ENCODE measurements around the gene SAMD11.

SAMD11 gene

DNA sequence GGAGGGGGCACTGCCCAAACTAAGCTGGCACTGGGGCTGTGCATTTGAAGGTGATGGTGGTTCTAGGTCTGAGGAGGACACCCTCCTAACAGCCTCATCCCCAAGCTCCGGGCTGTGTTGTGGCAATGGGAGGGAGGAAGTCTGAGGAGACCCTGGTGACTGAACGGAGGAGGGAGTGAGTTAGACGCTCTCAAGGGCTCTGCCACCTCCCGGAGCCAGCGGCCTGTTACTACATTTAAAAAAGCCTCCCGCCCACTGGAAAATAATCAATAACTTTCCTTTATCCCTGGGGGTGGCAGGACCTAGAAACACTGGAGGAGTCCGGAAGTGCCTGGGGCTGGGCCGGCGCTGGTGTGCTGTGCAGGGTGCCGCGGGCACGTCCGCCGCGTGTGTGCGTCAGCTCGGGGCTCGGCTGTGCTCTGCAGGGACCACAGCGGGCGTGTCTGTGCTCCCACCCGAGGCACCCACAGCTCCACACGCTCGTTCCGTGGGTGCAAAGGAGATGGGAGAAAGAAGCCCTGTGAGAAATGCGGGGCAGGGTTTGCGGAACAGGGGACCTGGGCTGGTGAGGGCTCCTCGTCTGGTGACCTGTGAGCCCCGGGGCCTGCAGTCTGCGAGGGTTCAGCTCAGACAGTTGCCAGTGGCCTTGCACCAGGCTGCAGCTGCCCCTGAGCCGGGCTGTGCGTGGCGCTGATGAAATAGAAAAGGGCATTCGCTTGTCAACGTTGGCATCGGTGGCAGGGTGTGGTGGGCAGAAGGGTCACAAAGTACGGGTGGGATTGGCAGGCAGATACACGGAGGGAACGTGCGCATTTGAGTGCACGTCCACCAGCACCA, 5.3 kb downstream of the SAMD11 start:
- Histone ChIP-seq H3K4me1 (ENCODE audit: control insufficient read depth, insufficient read depth, low read length) (peaks cover 27% of the 10 kb centered on the region), H3K4me3 (ENCODE audit: low read length in 2 of 2) (no peak overlapping the region), H3K9ac (ENCODE audit: low read length in 2 of 2) (no peak overlapping the region), H3K36me3 (ENCODE audit: control insufficient read depth in 2 of 2, insufficient read depth in 2 of 2, low read length in 2 of 2) (no peaks in the 10 kb centered on the region), H3K9me3 (ENCODE audit: control insufficient read depth in 2 of 2, low read length in 2 of 2) (no peaks in the 10 kb centered on the region), H3K27ac (ENCODE audit: low read length) (no peak overlapping the region), H3K27me3 (ENCODE audit: control insufficient read depth in 1 of 2, insufficient read depth in 2 of 2, low read length in 2 of 2) (peaks cover 24 to 47% of the 10 kb centered on the region in 2 donors)

- Histone ChIP-seq H3K36me3 (ENCODE audit: control insufficient read depth in 2 of 2, insufficient read depth in 2 of 2, low read length in 2 of 2) (no peaks in the 10 kb centered on the region), H3K9ac (ENCODE audit: low read length in 2 of 2) (no peak overlapping the region), H3K4me1 (ENCODE audit: control insufficient read depth, insufficient read depth, low read length) (peaks cover 17% of the 10 kb centered on the region), H3K9me3 (ENCODE audit: control insufficient read depth in 2 of 2, low read length in 2 of 2) (no peaks in the 10 kb centered on the region), H3K27ac (ENCODE audit: low read length) (no peak overlapping the region), H3K27me3 (ENCODE audit: control insufficient read depth in 1 of 2, insufficient read depth in 2 of 2, low read length in 2 of 2) (peaks cover 24 to 43% of the 10 kb centered on the region in 2 donors), H3K4me3 (ENCODE audit: low read length in 2 of 2) (no peak overlapping the region)
These were observed 6.2 kb downstream of the SAMD11 start for GRCh38 chr1:929712-930632.

- Histone ChIP-seq H3K4me3 (ENCODE audit: low read length in 2 of 2) (no peak overlapping the region), H3K27ac (ENCODE audit: low read length) (no peak overlapping the region), H3K9ac (ENCODE audit: low read length in 2 of 2) (no peak overlapping the region), H3K36me3 (ENCODE audit: control insufficient read depth in 2 of 2, insufficient read depth in 2 of 2, low read length in 2 of 2) (no peaks in the 10 kb centered on the region), H3K27me3 (ENCODE audit: control insufficient read depth in 1 of 2, insufficient read depth in 2 of 2, low read length in 2 of 2) (peaks cover 30 to 44% of the 10 kb centered on the region in 2 donors), H3K4me1 (ENCODE audit: control insufficient read depth, insufficient read depth, low read length) (peaks cover 18% of the 10 kb centered on the region), H3K9me3 (ENCODE audit: control insufficient read depth in 2 of 2, low read length in 2 of 2) (no peaks in the 10 kb centered on the region)
These were observed 7.0 kb downstream of the SAMD11 start for GRCh38 chr1:930633-931138.

DNA sequence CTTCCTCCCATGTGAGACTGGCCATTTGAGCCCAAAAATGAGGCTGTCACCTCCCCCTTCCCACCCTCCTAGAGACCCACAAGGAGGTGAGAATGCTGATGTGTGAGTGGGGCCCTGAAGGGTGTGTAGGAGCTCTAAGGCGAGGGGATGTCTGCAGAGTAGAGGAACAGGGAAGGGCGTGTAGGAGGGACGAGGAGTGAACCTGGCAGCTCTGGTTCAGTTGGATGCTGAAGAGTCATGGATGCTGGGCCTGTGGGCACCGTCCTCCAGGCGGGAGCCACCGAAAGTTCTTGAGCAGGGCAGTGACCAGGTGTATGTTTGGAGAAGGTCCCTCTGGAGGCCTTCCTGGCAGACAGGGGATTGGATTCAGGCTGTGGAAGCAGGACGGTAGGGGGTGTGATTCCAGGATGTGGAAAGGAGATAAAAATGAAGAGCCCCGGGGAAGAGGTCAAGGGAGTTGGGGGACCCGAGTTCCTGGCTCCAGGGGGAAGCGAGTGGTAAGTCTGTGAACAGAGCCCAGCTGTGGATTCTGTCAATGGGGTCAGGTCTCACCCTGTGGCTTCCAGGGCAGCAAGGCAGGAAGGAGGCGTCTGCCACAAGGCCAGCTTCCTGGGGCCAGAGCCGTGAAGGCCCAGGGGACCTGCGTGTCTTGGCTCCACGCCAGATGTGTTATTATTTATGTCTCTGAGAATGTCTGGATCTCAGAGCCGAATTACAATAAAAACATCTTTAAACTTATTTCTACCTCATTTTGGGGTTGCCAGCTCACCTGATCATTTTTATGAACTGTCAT, 7.9 kb downstream of the SAMD11 start:
- Histone ChIP-seq H3K27ac (ENCODE audit: low read length) (no peak overlapping the region), H3K4me3 (ENCODE audit: low read length in 2 of 2) (no peak overlapping the region), H3K36me3 (ENCODE audit: control insufficient read depth in 2 of 2, insufficient read depth in 2 of 2, low read length in 2 of 2) (no peaks in the 10 kb centered on the region), H3K27me3 (ENCODE audit: control insufficient read depth in 1 of 2, insufficient read depth in 2 of 2, low read length in 2 of 2) (peaks cover 21 to 41% of the 10 kb centered on the region in 2 donors), H3K9me3 (ENCODE audit: control insufficient read depth in 2 of 2, low read length in 2 of 2) (no peaks in the 10 kb centered on the region), H3K9ac (ENCODE audit: low read length in 2 of 2) (no peak overlapping the region), H3K4me1 (ENCODE audit: control insufficient read depth, insufficient read depth, low read length) (peaks cover 15% of the 10 kb centered on the region)

- Histone ChIP-seq H3K27me3 (ENCODE audit: control insufficient read depth in 1 of 2, insufficient read depth in 2 of 2, low read length in 2 of 2) (peaks cover 15 to 40% of the 10 kb centered on the region in 2 donors), H3K36me3 (ENCODE audit: control insufficient read depth in 2 of 2, insufficient read depth in 2 of 2, low read length in 2 of 2) (no peaks in the 10 kb centered on the region), H3K9ac (ENCODE audit: low read length in 2 of 2) (no peak overlapping the region)
These were observed 8.4 kb downstream of the SAMD11 start for GRCh38 chr1:932173-932510.

DNA sequence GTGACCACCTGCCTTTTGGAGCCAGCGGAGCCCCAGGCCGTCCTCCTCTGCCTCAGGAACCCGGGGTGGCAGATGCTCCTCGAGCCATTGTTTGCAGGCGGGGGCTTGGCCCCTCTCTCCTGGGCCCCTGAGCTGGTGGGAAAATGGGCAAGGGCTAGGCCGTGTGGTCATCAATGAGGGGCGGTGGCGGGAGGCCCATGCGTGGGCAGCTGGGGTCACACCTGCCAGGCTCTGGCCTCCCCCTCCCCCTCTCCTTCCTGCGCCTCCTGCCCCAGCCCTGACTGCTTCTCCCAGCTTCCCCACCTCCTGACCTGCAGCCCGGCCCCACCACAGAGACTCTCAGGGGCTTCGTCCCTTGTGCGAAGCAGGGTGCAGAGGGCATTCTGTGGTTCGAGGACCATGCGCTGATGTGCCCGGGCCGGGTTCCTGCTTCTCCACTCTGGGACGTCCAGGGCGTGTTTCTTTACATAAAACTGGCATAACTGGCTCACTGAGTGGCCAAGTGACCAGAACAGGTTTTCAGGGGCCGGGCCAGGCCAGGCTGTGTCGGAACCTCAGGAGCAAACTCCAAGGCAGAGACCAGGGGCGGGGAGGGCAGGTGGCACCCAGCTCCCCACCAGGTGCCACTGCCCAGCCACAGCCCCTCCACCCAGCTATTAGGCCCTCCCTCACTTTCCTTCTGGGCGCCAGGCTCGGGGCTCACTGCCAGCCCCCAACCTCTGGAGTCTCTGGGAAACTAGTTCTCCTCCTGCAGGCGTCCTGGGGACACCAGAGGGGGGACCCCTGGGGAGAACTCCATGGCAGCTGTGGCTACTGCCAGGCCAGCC, 9.3 kb downstream of the SAMD11 start:
- H3K4me3 ChIP-seq (ENCODE audit: low read length in 2 of 2) = no peak overlapping the region
- peaks cover 13 to 37% of the 10 kb centered on the region in 2 donors for H3K27me3 ChIP-seq (ENCODE audit: control insufficient read depth in 1 of 2, insufficient read depth in 2 of 2, low read length in 2 of 2)
- peaks cover 9% of the 10 kb centered on the region for H3K4me1 ChIP-seq (ENCODE audit: control insufficient read depth, insufficient read depth, low read length)
- H3K9me3 ChIP-seq (ENCODE audit: control insufficient read depth in 2 of 2, low read length in 2 of 2) = no peaks in the 10 kb centered on the region
- H3K36me3 ChIP-seq (ENCODE audit: control insufficient read depth in 2 of 2, insufficient read depth in 2 of 2, low read length in 2 of 2) = no peaks in the 10 kb centered on the region
- H3K27ac ChIP-seq (ENCODE audit: low read length) = no peak overlapping the region
- H3K9ac ChIP-seq (ENCODE audit: low read length in 2 of 2) = no peak overlapping the region

More at GRCh38 chr1:932173-932510, 8.4 kb downstream of the SAMD11 start:
- H3K9me3 ChIP-seq (ENCODE audit: control insufficient read depth in 2 of 2, low read length in 2 of 2) = no peaks in the 10 kb centered on the region
- no peak overlapping the region for H3K4me3 ChIP-seq (ENCODE audit: low read length in 2 of 2)
- H3K27ac ChIP-seq (ENCODE audit: low read length) = no peak overlapping the region
- H3K4me1 ChIP-seq (ENCODE audit: control insufficient read depth, insufficient read depth, low read length) = peaks cover 13% of the 10 kb centered on the region

- Histone ChIP-seq H3K4me3 (ENCODE audit: low read length in 2 of 2) (no peak overlapping the region), H3K4me1 (ENCODE audit: control insufficient read depth, insufficient read depth, low read length) (peaks cover 13% of the 10 kb centered on the region), H3K27me3 (ENCODE audit: control insufficient read depth in 1 of 2, insufficient read depth in 2 of 2, low read length in 2 of 2) (peaks cover 13 to 42% of the 10 kb centered on the region in 2 donors), H3K9me3 (ENCODE audit: control insufficient read depth in 2 of 2, low read length in 2 of 2) (no peaks in the 10 kb centered on the region), H3K27ac (ENCODE audit: low read length) (no peak overlapping the region), H3K9ac (ENCODE audit: low read length in 2 of 2) (no peak overlapping the region), H3K36me3 (ENCODE audit: control insufficient read depth in 2 of 2, insufficient read depth in 2 of 2, low read length in 2 of 2) (no peaks in the 10 kb centered on the region)
These were observed 9.8 kb downstream of the SAMD11 start for GRCh38 chr1:933603-933940.

DNA sequence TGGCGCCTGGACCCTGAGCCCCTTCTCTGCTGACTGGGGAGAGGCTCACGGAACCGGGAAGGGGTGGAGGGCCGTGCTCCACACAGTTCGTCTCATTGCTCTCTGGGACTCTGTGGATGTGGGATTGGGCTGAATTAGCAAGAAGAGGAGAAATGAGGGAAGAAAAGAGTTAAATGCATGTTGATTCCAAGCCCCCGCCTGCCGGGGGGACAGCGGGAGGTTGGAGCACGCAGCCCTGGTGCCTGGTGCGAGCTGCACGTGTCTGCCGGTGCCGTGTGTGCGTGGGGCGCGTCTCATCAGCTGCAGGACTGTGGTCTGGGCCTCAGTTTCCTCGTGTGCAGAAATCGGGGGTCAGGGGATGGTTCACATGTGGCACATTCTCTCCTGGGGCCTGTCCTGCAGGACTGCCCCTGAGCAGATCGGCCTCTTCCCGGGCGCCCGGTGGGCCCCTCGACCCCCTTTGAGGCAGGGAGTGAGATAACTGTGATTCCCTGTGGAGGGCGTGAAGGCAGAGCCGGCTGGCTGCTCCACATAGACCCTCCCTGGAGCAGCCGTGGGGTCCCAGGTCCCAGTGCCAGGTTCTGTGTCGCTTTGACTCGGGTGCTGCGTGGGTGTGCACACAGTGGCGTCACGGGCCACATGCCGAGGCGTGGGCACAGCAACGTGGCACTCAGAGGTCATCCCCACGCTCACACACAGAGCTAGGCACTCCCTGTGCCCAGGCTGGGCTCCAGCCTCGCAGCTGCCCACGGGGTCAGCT, 11.4 kb downstream of the SAMD11 start:
- Histone ChIP-seq H3K27ac (ENCODE audit: low read length) (no peak overlapping the region), H3K27me3 (ENCODE audit: control insufficient read depth in 1 of 2, insufficient read depth in 2 of 2, low read length in 2 of 2) (peaks cover 21 to 56% of the 10 kb centered on the region in 2 donors), H3K4me3 (ENCODE audit: low read length in 2 of 2) (no peak overlapping the region), H3K9ac (ENCODE audit: low read length in 2 of 2) (no peak overlapping the region), H3K4me1 (ENCODE audit: control insufficient read depth, insufficient read depth, low read length) (peaks cover 22% of the 10 kb centered on the region), H3K36me3 (ENCODE audit: control insufficient read depth in 2 of 2, insufficient read depth in 2 of 2, low read length in 2 of 2) (no peaks in the 10 kb centered on the region), H3K9me3 (ENCODE audit: control insufficient read depth in 2 of 2, low read length in 2 of 2) (no peaks in the 10 kb centered on the region)

GRCh38 chr1:935751-936231, 12.1 kb downstream of the SAMD11 start:
- peaks cover 29% of the 10 kb centered on the region for H3K4me1 ChIP-seq (ENCODE audit: control insufficient read depth, insufficient read depth, low read length)
- peaks cover 24 to 61% of the 10 kb centered on the region in 2 donors for H3K27me3 ChIP-seq (ENCODE audit: control insufficient read depth in 1 of 2, insufficient read depth in 2 of 2, low read length in 2 of 2)
- no peaks in the 10 kb centered on the region for H3K9me3 ChIP-seq (ENCODE audit: control insufficient read depth in 2 of 2, low read length in 2 of 2)
- H3K27ac ChIP-seq (ENCODE audit: low read length) = no peak overlapping the region
- H3K9ac ChIP-seq (ENCODE audit: low read length in 2 of 2) = no peak overlapping the region
- no peaks in the 10 kb centered on the region for H3K36me3 ChIP-seq (ENCODE audit: control insufficient read depth in 2 of 2, insufficient read depth in 2 of 2, low read length in 2 of 2)
- no peak overlapping the region for H3K4me3 ChIP-seq (ENCODE audit: low read length in 2 of 2)

Data from stomach smooth muscle (tissue), 2 donors.